Stimulated activated CD4-positive, alpha-beta T cell treated with anti-CD3 and anti-CD28 coated beads, Interleukin-12 subunit alpha, Interleukin-12 subunit beta, amount 100 ng/mL, for 48 hours (primary cell): ENCODE measurements around the gene P3R3URF.

Experiments used
- DNase-seq, 3 donors: peaks; one replicate each; pipeline ENCODE4 v3.0.0-alpha.2; 2020; ENCODE audit warnings: low read depth in 2 of 3, low spot score in 1 of 3

The P3R3URF gene

DNA sequence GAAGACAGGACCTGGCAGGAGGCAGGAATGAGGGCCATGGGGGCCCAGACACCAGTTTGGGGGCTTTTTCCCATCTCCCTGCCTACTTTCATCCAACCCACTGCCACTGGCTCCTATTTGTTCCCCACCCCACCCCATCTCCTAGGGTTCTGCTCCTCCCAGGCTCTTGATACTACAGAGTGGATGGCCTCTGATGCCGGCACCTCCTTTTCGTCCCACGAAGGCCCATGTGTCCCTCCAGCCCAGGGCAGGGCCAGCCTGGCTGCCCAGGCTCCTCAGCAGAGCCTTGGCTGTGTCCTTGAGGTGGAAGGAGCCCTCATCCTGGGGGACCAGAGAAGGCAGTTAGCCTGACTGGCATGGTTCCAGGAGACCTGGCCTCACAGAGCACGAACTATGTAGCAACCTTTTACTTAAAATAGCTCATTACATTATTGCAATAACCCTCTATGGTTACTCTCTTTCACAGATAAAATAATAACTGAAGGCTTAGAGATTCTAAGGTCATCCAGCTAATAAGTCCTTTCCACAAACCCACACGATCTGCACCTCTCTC, 18.4 kb upstream of the P3R3URF start:
- no peak for DNase-seq

DNA sequence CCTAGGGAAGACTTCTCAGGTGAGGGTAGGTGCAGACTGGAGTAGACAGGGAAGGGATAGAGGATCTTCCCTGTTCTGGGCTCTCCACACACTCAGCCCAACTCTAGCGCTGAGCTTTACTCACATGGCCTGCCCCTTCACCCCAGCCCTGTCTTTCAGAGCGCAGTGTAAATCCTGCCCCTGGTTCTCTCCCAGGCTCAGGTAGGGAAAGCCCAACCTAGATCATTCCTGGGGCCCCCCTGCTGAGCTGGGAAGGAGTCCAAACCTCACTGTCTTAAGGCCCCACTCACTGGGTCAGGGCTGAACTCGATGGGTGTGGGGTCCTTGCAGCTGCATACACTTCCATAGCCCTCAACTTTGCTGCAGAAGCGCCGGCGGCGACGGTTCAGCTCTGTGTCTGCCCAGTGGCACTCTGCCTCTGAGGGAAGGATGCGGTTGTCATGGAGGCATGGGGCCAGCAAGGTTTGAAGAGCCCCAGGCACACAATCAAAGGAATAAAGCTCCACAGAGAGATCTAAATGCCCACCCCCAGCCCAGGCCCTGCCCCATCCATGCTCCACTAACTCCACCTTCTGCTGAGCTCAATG, 17.8 kb upstream of the P3R3URF start:
- DNase-seq: no peak

GRCh38 chr1:46193285-46193684, 17.0 kb upstream of the P3R3URF start:
- DNase-seq: no peak

- no peak for DNase-seq
Observed at GRCh38 chr1:46192171-46192570, 15.9 kb upstream of the P3R3URF start.

DNA sequence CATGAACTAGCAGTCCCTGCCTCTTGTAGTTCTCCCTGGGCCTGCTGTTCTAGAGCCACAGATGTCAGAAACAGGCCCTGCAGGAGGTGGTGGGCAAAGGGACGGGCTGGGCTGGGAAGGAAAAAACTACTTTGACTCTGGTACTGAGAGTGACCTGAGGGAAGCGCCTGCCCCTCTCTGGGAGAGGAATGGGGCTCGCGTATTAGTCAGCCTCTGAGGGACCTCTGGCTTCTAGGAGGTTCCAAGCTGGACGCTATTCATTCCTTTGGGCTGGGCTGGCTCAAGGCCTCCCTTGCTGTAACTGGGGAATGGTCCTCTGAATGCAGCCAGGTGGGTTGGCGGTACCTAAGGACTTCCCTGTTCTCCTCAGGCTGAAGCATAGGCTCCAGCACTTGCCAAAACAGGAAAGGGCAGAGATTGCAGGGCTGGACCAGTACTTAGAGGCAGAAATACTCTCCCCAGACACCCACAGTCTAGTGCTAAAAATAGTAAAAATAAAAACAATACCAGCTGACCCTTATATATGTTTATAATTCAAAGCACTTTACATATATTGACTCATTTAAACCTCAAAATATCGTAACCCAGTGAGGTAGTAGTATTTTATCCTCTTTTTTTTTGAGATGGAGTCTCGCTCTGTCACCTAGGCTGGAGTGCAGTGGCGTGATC, 14.9 kb upstream of the P3R3URF start:
- DNase-seq: no peak

GRCh38 chr1:46190539-46190938, 14.3 kb upstream of the P3R3URF start:
- DNase-seq: no peak

DNA sequence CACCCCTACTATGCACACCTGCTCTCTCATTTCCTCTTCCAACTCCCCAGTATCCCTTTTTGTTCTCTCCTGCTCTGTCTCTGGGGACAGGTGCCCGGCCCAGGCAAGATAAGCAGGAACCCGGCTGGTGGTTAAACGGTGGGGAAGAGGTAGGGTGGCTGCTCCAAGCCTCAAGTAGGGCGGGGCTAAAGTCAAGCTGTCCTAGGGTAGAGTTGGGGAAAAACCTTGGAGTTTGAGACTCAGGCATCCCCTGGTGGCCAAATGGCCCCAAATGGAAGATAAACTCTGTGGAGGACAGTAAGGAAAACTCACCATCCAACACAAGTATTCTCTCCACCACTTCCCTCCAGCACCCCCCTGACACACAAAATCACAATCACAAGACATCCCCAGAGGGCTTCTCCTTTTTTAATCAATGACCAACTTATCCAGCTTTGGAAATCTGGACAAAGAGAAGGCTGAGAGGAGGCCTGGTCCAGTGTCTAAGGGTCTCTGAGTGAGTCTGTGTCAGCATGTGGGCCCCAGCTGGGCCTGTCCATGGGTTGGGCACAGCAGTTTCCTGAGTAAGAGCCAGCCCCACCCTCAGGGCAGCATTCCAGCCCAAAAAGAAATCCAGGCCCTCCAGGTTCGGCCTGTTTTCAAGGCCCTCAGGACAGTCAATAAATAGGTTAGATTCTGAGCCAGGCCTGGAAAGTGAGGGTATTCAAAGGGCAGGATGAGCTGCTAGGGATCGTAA, 12.2 kb upstream of the P3R3URF start:
- no peak for DNase-seq

DNA sequence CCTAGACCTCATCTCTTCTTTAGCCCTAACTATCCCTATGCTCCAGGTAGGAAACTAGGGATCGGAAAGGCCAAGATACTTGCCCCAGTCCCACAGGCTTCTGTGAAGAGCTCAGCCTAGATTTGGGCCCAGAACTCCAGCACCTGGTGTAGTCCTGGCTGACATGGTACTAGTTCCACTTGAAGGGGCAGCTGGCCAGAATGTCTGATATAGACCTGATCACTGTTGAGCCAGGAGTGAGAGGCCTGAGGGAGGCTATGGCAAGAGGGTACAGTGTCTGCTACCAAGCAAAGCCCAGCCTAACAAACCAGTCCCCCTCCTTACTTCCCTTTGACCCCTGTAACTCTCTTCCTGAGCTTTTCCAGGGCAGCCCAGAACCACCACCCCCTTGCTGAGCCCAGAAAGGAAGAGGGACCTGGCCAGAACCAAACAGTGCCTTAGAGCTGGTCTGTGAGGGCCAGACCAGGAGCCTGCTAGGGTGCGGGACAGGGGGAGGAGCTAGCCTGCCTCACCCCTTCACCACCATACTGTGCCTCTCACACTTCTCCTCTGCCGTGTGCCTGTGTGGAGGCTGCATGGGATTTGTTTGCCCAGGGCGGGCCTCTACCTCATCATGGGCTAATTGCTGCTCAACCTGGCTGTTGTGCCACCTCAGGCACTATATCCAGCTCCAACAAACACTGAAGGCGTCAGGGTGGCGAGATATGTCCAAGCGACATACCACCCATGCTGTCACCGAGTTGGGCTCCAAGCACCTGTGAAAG, 11.0 kb upstream of the P3R3URF start:
- no peak for DNase-seq

DNA sequence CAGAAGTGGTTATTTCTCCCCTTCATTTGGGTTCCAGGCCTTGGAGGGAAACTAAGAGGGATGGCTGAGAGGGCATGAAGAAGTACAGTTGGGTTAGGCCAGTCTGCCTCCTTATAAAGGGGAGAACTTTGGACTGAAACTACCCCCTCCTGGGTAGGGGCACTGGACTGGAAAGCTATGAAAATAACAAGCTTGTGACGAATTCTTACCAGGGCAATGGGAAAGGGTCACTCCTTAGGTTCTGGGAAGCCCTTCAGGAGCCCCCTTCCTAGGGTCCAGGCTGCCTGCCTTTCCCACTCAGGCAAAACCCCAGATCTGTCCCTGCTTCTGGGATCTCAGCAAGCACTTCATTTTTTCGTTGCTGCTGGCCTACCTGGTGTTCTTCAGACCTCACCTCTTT, 9.8 kb upstream of the P3R3URF start:
- no peak for DNase-seq

GRCh38 chr1:46184920-46185658, 8.8 kb upstream of the P3R3URF start:
- DNase-seq: peak; percentile 55 to 60 (median 55)

DNA sequence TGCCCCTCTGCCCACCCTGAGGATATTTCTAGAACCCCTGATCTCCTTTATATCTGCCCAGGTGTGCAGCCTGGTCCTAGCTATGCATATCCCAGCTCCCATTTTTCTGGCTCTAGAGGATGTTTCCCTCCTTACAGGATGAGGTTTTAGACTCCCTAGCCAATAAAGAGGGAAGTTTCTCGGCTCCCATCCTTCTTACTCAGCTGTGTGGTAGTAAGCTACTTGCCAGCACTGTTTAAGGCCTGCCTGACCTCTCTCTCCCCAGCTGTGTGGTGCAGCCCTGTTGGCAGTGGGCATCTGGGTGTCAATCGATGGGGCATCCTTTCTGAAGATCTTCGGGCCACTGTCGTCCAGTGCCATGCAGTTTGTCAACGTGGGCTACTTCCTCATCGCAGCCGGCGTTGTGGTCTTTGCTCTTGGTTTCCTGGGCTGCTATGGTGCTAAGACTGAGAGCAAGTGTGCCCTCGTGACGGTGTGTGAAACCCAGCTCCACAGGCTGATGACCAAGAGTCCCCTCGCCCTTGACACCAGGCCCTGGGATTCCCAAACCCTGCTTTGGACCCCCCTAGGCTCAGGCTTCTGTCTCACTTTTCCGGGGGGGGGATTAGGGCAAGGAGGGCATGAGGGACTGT, 7.8 kb upstream of the P3R3URF start:
- DNase-seq: no peak

- DNase-seq: no peak
Observed at GRCh38 chr1:46183079-46183847, 7.0 kb upstream of the P3R3URF start.

DNA sequence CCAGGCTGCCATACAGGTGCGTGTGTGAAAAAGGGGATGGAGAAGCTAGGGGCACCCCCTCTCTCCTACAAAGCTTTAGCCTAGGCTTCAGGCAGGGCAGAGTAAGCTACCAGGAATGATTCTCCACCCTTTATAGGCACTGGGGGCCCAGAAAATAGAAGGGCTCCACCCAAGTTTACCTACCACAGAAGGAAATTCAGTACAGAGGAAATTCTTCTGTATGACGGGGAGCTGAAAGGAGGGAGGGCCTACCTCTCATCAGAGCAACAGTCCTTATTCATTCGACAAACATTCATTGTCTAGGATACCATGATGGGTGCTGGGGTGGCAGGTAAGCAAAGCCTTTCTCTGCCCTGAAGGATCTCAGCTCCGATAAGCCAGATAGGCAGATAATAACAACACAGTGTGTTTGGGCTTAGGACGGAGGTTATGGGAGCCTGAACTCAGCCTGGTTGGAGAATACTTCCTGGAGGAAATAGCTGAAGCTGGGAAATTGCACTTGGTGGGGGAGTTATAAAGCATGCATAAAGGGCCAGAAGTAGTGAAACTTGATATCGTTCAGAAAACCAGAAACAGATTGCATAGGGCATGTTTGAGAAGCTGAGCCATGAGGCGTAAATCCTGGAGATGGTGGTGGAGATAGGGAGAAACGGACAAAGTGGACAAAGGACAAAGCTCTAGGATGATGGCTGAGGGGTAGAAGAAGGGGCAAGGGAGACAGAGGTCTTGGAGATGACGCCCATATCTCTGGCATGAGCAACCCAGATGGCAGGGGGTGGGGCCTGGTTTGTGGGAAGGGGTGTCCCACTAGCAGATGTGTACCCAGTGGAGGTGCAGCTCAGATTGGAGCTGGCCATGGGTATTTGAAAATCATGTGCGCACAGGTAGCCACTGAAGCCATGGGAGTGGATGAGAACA, 5.3 kb upstream of the P3R3URF start:
- no peak for DNase-seq

GRCh38 chr1:46180082-46180616, 3.9 kb upstream of the P3R3URF start:
- DNase-seq: no peak

DNA sequence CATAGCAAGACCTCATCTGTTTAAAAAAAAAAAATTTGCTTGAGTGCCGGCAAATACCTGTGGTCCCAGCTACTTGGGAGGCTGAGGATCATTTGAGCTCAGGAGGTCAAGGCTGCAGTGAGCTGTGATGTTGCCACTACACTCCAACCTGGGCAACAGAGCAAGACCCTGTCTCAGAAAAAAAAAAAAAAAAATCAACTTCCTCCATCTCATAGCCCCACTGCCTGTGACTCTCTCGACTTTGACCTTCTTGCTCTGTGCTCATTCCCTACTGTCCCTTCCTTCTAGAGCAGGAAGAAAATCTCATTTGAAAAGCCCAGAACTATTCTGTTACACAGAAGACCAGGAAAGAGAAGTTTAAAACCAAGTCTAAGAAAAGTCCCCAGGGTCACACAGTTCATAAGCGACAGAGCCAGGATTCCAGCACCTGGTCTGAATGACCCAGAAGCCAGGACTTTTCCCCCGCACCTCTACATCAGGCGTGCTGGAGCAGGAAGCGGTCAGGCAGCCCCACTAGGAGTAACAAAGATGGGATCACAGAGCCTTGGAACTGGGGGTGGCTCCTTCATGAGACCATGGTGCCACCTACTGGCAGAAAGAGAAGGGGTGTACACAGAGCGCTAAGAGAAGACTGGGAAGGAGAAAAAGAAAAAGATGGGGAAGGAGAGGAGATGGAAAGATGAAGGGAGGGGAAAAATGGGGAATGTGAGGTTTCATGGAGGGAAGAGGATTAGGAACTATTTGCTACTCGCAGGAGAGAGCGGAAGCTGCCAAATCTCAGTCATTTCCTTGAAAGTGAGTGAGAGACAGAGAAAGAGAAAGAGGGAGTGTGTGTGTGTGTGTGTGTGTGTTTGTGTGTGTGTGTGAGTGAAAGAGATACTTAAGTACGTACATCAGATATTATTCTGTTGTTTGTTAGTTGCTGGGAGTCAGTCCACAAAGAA, 3.1 kb upstream of the P3R3URF start:
- DNase-seq: peak in 2 of 3 donors; percentile 50 to 68

DNA sequence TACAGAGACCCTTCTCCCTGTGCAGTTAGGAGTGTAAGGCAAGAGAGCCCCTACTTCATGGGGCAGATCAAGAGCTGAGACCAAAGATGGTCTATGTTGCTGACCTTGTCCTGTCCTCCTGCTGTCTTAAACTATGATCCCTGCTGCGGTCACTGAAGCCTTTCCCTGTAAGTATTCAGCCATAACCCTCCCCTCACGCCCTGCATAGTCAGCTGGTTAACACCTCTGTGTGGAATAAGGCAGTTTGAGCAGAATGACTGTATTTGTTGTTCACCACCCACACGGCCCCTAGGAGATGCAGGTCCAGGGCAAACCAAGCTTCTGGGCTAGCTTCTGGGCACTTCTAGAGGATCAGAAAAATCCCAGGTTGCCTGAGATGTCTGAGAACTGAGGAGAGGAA, 1.0 kb downstream of the P3R3URF start:
- no peak for DNase-seq
